DMS53 treated with DMSO at 0.1 percent for 48 hours (cell line): ENCODE measurements around the gene KCNAB3.
"Not testable (repeated sequence)": the region's sequence is repeated elsewhere in the genome, so short reads cannot be mapped to it uniquely, and the experiment has no call there.

ENCODE experiments used
- DNase-seq: peaks from one replicate; lab custom pipeline; 2025; ENCODE audit not compliant: unreplicated experiment; lab: John Stamatoyannopoulos, UW

The KCNAB3 gene

GRCh38 chr17:7929158-7930023, at the start of gene KCNAB3:
TSS of gene KCNAB3 (minus strand) at chr17:7929856. CDS start at chr17:7929435, 421 bp downstream.
- no peak for DNase-seq

DNA sequence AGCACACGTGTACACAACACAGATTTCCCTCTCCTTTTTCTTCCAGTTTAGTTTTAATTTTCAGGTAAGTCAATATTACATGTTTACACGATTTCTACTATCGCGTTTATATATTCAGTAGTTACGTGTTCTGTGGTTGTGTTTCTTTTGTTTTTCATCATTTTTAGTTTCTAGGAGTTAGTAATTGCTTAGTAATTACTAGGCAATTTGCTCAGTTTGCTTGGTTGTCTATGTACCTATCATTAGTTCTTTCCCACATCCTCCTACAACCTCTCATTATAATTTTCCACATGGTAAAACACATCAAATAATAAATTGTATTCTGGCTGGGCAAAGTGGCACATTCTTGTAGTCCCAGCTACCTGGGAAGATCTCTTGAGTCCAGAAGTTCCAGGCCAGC, 48.1 kb upstream of the KCNAB3 start:
- DNase-seq, result no peak

- no peak for DNase-seq
These were observed 47.4 kb upstream of the KCNAB3 start for GRCh38 chr17:7977039-7977438.

DNA sequence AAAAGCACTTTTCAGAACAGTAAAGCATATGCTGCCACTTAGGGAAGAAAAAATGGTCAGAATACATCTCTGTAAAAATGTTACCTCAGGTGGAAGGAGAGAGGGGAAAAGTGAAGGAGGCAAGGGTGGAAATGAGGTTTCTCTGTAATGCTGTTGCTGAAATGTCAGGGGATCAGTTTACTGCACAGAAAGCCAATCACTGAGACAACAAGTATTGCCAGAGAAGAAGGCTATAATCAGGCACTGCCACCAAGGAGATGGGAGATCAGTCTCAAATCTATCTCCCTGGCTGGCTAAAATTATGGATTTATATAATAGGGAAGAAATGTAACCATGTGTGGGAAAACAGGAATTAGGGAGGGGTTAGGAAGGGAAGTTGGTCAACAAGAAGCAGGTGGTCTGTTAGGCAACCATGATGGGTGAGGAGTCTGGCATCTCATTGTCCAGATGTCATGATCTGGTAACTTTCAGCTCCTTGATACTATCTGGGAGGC, 45.0 kb upstream of the KCNAB3 start:
- DNase-seq, result no peak

DNA sequence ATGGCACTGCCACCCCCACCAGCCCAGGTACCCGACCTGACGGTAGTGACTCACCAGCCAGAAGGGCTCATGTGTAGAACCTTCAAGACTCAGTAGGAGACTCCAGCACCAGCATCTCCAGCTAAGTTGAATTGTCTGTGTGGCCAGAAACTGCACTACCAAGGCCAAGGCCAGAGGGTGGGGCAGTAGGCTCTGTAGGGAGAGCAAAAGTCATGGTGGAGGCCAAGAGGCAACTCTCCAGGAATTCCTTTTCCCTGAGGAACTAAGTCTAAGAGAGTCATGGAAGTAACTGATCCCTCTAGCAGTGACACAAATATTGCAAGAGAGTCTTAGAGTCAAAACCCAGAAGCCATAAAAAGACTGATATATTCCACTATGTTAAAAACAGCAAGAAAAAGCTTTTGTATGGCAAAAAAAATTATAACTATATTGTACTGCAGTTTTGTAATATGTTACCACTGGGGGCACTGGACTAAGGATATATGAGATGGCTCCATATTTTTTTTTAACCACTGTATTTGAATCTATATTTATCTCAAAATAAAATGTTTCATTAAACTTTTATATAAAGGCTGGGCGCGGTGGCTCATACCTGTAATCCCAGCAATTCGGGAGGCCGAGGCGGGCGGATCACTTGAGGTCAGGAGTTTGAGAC, 42.6 kb upstream of the KCNAB3 start:
- DNase-seq, result no peak

GRCh38 chr17:7971651-7972050, 42.0 kb upstream of the KCNAB3 start:
- DNase-seq, result no peak

GRCh38 chr17:7969433-7969832, 39.8 kb upstream of the KCNAB3 start:
- DNase-seq, result no peak

GRCh38 chr17:7967751-7968150, 38.1 kb upstream of the KCNAB3 start:
- no peak for DNase-seq

- DNase-seq, result no peak
These were observed 31.8 kb upstream of the KCNAB3 start for GRCh38 chr17:7961421-7961820.

- DNase-seq, result no peak
These were observed 30.0 kb upstream of the KCNAB3 start for GRCh38 chr17:7959503-7960253.

DNA sequence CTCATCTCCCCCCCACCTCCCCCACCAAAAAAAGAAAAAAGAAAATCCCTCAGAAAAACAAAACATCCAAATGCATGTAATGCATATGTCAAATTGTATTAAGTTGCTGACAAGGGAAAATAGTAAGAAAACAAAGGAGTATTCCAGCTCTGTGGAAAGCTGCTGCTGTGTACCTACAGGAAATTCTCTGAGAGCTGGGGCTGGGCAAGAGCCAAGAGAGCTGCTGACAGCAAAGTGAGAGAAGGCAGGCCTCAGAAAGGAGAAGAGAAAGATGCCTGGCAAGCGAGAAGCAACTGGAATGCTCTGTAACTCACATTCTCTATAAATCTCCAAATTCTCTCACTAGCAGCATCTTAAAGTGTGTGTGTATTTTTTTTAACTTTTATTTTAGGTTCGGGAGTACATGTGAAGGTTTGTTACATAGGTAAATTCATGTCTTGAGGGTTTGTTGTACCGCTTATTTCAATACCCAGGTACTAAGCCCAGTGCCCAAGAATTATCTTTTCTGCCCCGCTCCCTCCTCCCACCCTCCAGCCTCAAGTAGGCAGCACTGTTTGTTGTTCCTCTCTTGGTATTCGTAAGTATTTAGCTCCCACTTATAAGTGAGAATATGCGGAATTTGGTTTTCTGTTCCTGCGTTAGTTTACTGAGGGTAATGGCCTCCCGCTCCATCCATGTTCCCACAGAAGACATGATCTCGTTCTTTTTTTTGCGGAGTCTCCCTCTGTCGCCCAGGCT, 26.7 kb upstream of the KCNAB3 start:
- no peak for DNase-seq

DNA sequence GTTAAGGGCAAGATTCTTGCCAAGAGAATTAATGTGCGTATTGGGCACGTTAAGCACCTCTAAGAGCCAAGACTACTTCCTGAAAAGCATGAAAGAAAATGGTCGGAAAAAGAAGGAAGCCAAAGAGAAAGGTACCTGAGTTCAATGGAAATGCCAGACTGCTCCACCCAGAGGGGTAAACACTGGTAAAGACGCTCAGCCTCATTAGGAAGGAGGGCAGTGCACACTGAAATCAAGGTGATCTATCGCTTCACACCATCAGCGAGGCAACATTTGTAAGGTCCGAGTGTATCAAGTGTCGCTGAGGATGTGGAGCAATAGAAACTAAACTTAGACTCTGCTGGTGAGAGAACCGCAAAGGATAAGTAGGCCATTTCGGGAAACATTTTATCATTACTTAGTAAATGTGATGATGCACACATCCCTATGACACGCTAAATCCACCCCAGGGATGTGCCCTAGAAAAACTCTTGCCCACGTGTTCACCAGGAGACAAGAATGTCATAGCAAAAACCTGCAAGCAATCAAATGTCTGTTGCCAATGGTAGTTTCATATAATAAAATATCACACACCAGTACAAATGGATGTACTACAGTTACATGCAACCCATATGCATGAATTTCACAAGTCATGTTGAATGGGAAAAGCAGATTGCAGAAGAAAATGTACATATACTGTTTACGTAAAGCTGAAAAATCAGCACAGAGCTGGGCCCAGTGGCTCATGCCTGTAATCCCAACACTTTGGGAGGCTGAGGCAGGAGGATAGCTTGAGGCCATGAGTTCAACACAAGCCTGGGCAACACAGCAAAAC, 26.0 kb upstream of the KCNAB3 start:
- DNase-seq, result no peak

DNA sequence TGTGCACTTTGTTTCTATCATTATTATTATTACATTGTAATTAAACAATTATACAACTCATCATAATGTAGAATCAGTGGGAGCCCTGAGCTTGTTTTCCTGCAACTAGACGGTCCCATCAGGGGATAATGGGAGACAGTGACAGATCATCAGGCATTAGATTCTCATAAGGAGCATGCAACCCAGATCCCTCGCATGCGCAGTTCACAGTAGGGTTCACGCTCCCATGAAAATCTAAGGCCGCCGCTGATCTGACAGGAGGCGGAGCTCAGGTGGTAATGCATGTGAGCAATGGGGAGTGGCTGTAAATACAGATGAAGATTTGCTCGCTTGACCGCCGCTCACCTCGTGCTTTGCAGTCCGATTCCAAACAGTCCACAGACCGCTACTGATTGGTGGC, 23.6 kb upstream of the KCNAB3 start:
- not testable (repeated sequence) for DNase-seq

- no peak for DNase-seq
These were observed 21.6 kb upstream of the KCNAB3 start for GRCh38 chr17:7951143-7951792.

DNA sequence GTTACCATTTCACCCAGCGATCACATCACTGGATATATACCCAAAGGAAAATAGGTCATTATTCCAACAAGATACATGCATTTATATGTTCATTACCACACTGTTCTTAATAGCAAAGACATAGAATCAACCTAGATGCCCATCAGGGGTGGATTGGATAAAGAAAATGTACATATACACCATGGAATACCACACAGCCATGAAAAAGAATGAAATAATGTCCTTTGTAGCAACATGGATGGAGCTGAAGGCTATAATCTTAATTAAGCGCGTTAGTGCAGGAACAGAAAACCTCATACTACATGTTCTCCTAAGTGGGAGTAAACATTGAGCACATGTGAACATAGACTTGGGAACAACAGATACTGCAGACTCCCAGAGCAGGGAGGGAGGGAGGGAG, 20.9 kb upstream of the KCNAB3 start:
- no peak for DNase-seq

DNA sequence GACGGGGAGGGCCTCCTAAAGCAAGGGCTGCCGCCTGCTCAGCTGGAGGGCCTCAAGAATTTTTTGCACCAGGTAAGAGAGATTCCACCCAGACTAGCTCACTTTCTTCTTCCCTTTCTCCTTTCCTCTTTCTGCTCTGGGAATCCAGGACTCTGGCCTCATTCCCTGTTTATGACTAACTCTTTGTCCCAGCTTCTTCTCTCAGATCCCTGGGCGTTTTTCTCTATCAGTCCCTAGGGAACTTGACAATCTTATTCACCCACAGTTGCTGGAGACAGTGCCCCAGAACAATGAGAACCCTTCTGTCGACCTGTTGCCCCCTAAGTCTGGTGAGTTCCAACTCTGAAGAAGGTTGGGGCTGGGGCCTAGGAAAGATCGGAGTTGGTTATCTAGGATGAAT, 18.0 kb upstream of the KCNAB3 start:
- DNase-seq, result no peak

DNA sequence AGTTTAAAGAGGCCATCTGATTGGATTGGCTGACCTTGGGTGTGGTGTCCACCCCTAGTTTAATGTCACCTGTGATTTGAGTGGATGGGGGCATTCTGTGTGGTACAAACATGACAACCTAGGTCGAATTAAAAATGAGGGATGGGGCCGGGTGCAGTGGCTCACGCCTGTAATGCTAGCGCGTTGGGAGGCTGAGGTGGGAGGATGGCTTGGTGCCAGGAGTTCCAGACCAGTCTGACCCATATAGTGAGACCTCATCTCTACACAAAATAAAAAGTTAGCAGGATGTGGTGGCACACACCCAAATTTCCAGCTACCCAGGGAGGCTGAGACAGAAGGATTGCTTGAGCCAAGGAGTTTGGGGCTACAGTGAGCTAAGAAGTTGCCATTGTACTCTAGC, 16.8 kb upstream of the KCNAB3 start:
- DNase-seq, result no peak

DNA sequence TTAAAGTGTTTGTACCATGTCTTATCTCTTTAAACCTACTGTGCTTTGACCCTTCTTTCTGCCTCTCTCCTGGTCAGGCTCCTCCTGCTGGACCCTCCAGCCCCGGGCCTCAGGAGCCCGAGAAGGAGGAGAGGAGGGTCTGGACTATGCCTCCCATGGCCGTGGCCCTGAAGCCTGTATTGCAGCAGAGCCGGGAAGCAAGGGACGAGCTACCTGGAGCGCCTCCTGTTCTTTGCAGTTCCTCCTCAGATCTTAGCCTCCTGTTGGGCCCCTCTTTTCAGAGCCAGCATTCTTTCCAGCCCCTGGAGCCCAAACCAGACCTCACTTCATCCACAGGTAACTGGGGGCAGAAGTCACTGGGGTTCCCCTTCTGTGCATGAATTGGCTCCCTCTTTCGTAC, 16.0 kb upstream of the KCNAB3 start:
- no peak for DNase-seq

DNA sequence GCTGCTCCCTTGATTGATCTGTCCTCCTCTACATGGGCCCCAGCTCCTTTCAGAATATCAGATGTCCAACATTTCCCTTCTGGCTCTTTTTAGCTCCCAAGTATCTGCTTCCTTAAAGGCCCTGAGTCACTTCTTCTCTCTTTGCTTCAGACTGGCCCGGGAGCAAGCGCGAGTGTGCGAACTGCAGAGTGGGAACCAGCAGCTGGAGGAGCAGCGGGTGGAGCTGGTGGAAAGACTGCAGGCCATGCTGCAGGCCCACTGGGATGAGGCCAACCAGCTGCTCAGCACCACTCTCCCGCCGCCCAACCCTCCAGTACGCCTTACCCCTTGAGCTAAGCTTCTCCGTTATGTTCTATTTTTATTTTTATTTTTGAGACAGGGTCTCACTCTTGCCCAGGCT, 14.7 kb upstream of the KCNAB3 start:
- no peak for DNase-seq

DNA sequence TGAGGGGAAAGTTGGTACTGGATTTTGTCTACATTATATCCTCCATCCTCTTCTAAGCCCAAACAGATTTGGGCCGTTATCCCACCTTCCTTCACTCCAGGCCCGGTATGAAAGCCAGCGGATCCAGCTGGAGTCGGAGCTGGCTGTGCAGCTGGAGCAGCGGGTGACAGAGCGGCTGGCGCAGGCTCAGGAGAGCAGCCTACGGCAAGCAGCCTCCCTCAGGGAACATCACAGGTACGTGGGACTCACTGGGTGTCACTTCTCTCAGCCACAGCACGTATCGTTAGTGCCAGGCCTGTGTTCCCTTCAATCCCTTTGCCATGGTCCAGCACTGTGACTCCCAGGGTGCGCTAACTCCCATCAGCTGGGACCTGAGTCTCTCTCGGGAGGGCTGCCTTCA, 13.6 kb upstream of the KCNAB3 start:
- no peak for DNase-seq
